Mesodermal cell (in vitro differentiated cells): ENCODE data around the gene QSOX1.

Source experiments
- H3K27ac ChIP-seq: 2 replicates; pipeline ENCODE4 v1.7.0; 2013; ENCODE audit warnings: mild to moderate bottlenecking, low read depth, low read length, moderate library complexity; ENCODE audit not compliant: severe bottlenecking
- H3K36me3 ChIP-seq: 2 replicates; pipeline ENCODE4 v1.7.1; 2013; ENCODE audit warnings: mild to moderate bottlenecking, low read length, moderate library complexity; ENCODE audit not compliant: control insufficient read depth, insufficient read depth
- H3K4me1 ChIP-seq: one replicate; pipeline ENCODE4 v1.7.1; 2013; ENCODE audit warnings: mild to moderate bottlenecking, low read length; ENCODE audit not compliant: insufficient read depth, control insufficient read depth, poor library complexity, severe bottlenecking
- H3K4me3 ChIP-seq: 2 replicates; pipeline ENCODE4 v1.7.0; 2013; ENCODE audit warnings: low read length, control low read depth, mild to moderate bottlenecking; ENCODE audit not compliant: insufficient read depth, poor library complexity, severe bottlenecking; ENCODE audit errors: extremely low read depth
- H3K9me3 ChIP-seq: 2 replicates; pipeline ENCODE4 v1.7.1; 2013; ENCODE audit warnings: mild to moderate bottlenecking, low read length, moderate library complexity; ENCODE audit not compliant: control insufficient read depth
- WGBS, 2 experiments: methylation state at CpG; one replicate each; pipeline ENCODE4 v1.1.5; 2013; ENCODE audit warnings: missing lambda C conversion rate in 2 of 2; ENCODE audit not compliant: insufficient coverage in 2 of 2; 5-methylcytosine and 5-hydroxymethylcytosine counted together

QSOX1 gene

GRCh38 chr1:180170546-180171151, 16.0 kb downstream of the QSOX1 start:
- no peaks in the 10 kb centered on the region for H3K36me3 ChIP-seq
- no peak overlapping the region for H3K4me3 ChIP-seq
- peaks cover 2% of the 10 kb centered on the region for H3K4me1 ChIP-seq
- no peak overlapping the region for H3K27ac ChIP-seq
- no peaks in the 10 kb centered on the region for H3K9me3 ChIP-seq
- WGBS, 2 experiments: 61 to 65% methylated on average over 3 to 4 of the region's 4 CpGs

GRCh38 chr1:180171691-180172090, 17.0 kb downstream of the QSOX1 start:
- Histone ChIP-seq H3K9me3 (no peaks in the 10 kb centered on the region), H3K36me3 (no peaks in the 10 kb centered on the region), H3K4me1 (peaks cover 2% of the 10 kb centered on the region), H3K27ac (no peak overlapping the region), H3K4me3 (no peak overlapping the region)
- 92 to 94% methylated on average over 8 of the region's 8 CpGs for WGBS, 2 experiments

GRCh38 chr1:180173451-180173850, 18.8 kb downstream of the QSOX1 start:
- H3K9me3 ChIP-seq: no peaks in the 10 kb centered on the region
- no peak overlapping the region for H3K27ac ChIP-seq
- H3K4me3 ChIP-seq: no peak overlapping the region
- H3K36me3 ChIP-seq: no peaks in the 10 kb centered on the region
- no peaks in the 10 kb centered on the region for H3K4me1 ChIP-seq
- WGBS, 2 experiments: 86 to 100% methylated on average over 1 of the region's 2 CpGs

GRCh38 chr1:180173952-180174351, 19.3 kb downstream of the QSOX1 start:
- Histone ChIP-seq H3K9me3 (no peaks in the 10 kb centered on the region), H3K4me1 (no peaks in the 10 kb centered on the region), H3K27ac (no peak overlapping the region), H3K36me3 (no peaks in the 10 kb centered on the region), H3K4me3 (no peak overlapping the region)
- 95 to 96% methylated on average over 6 to 8 of the region's 8 CpGs for WGBS, 2 experiments

- WGBS, 2 experiments: 87 to 97% methylated on average over 7 to 8 of the region's 9 CpGs
- Histone ChIP-seq H3K9me3 (no peaks in the 10 kb centered on the region), H3K27ac (no peak overlapping the region), H3K36me3 (peaks cover 5% of the 10 kb centered on the region), H3K4me1 (no peaks in the 10 kb centered on the region), H3K4me3 (no peak overlapping the region)
These were observed 20.6 kb downstream of the QSOX1 start for GRCh38 chr1:180175291-180175690.

GRCh38 chr1:180175806-180176205, 21.1 kb downstream of the QSOX1 start:
- Histone ChIP-seq H3K4me1 (no peaks in the 10 kb centered on the region), H3K9me3 (no peaks in the 10 kb centered on the region), H3K36me3 (peaks cover 5% of the 10 kb centered on the region), H3K4me3 (no peak overlapping the region), H3K27ac (no peak overlapping the region)
- 93 to 95% methylated on average over 5 to 9 of the region's 9 CpGs for WGBS, 2 experiments

- Histone ChIP-seq H3K4me1 (no peaks in the 10 kb centered on the region), H3K36me3 (peaks cover 7% of the 10 kb centered on the region), H3K4me3 (no peak overlapping the region), H3K27ac (no peak overlapping the region), H3K9me3 (no peaks in the 10 kb centered on the region)
- 90 to 100% methylated on average over 3 to 4 of the region's 4 CpGs for WGBS, 2 experiments
These were observed 22.3 kb downstream of the QSOX1 start for GRCh38 chr1:180176965-180177364.

GRCh38 chr1:180177931-180178330, 23.3 kb downstream of the QSOX1 start:
- no peak overlapping the region for H3K4me3 ChIP-seq
- H3K9me3 ChIP-seq: no peaks in the 10 kb centered on the region
- H3K36me3 ChIP-seq: peaks cover 11% of the 10 kb centered on the region
- no peaks in the 10 kb centered on the region for H3K4me1 ChIP-seq
- 80% methylated on average over 1 to 2 of the region's 4 CpGs for WGBS, 2 experiments
- H3K27ac ChIP-seq: no peak overlapping the region

GRCh38 chr1:180178511-180179161, 24.0 kb downstream of the QSOX1 start:
- H3K4me3 ChIP-seq: no peak overlapping the region
- WGBS, 2 experiments: 78 to 82% methylated on average over 8 to 10 of the region's 12 CpGs
- peaks cover 11% of the 10 kb centered on the region for H3K36me3 ChIP-seq
- no peaks in the 10 kb centered on the region for H3K9me3 ChIP-seq
- no peaks in the 10 kb centered on the region for H3K4me1 ChIP-seq
- no peak overlapping the region for H3K27ac ChIP-seq

GRCh38 chr1:180179162-180179957, 24.7 kb downstream of the QSOX1 start:
- Histone ChIP-seq H3K4me1 (no peaks in the 10 kb centered on the region), H3K36me3 (peaks cover 11% of the 10 kb centered on the region), H3K27ac (no peak overlapping the region), H3K4me3 (no peak overlapping the region), H3K9me3 (no peaks in the 10 kb centered on the region)
- WGBS, 2 experiments: 90 to 95% methylated on average over 11 to 12 of the region's 12 CpGs

GRCh38 chr1:180181048-180181447, 26.4 kb downstream of the QSOX1 start:
- H3K9me3 ChIP-seq: no peaks in the 10 kb centered on the region
- H3K27ac ChIP-seq: no peak overlapping the region
- no peaks in the 10 kb centered on the region for H3K4me1 ChIP-seq
- no peak overlapping the region for H3K4me3 ChIP-seq
- H3K36me3 ChIP-seq: peaks cover 11% of the 10 kb centered on the region
- 84 to 85% methylated on average over 7 of the region's 7 CpGs for WGBS, 2 experiments
